Muscle layer of duodenum (tissue), 2 donors: Measurements from ENCODE around the gene OR4D9.

Source experiments
- H3K27ac ChIP-seq: one replicate; pipeline ENCODE4 v1.7.0; 2013; ENCODE audit warnings: mild to moderate bottlenecking, low read length
- H3K27me3 ChIP-seq: one replicate; pipeline ENCODE4 v1.7.0; 2013; ENCODE audit warnings: low read depth, mild to moderate bottlenecking, control low read depth, low read length
- H3K36me3 ChIP-seq, 2 donors: one replicate each; pipeline ENCODE4 v1.7.0; 2013; ENCODE audit warnings: low read length in 2 of 2, control low read depth in 1 of 2, mild to moderate bottlenecking in 1 of 2; ENCODE audit not compliant: insufficient read depth in 2 of 2, control insufficient read depth in 1 of 2
- H3K4me1 ChIP-seq, 2 donors: one replicate each; pipeline ENCODE4 v1.7.0; 2013; ENCODE audit warnings: low read length in 2 of 2, mild to moderate bottlenecking in 2 of 2, control low read depth in 1 of 2, moderate library complexity in 1 of 2; ENCODE audit not compliant: insufficient read depth in 2 of 2, control insufficient read depth in 1 of 2
- H3K4me3 ChIP-seq, 2 donors: one replicate each; pipeline ENCODE4 v1.7.0; 2013; ENCODE audit warnings: low read length in 2 of 2, low read depth in 1 of 2, mild to moderate bottlenecking in 1 of 2
- H3K9me3 ChIP-seq, 2 donors: one replicate each; pipeline ENCODE4 v1.7.0; 2013; ENCODE audit warnings: low read length in 2 of 2, control low read depth in 1 of 2, mild to moderate bottlenecking in 1 of 2; ENCODE audit not compliant: control insufficient read depth in 1 of 2
- donor health status: healthy.

Gene OR4D9

DNA sequence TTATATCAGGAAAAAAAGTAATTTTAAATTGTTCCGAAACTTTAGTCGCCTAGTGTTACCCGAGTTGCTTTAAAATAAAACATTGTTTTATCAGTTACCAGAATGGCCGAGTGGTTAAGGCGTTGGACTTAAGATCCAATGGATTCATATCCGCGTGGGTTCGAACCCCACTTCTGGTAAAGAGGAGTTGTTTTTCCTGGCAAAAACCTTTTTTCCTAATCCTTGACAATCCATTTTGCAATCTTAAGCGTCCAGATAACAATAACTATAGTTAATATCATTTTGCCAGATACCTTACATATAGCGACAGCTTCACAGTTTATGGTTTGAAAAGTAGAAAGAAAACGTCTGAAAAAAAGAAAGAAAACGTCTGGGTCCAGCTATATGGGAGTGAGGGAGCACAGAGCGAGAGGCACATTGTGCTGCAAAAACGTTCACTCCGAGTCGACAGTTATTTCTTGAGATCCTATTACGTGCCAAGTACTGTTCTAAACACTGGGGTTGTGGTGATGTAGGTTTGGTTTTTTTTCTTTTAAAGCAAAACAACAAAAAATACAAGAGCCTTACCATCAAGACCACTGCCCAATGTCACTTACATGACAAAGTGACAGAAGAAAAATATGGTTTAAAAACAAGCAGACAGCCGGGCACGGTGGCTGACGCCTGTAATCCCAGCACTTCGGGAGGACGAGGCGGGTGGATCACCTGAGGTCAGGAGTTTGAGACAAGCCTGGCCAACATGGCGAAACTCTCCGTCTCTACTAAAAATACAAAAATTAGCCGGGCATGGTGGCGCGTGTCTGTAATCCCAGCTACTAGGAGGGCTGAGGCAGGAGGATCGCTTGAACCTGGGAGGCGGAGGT lies 40.6 kb downstream of the OR4D9 start:
- Histone ChIP-seq H3K4me1 (no peaks in the 10 kb centered on the region), H3K27me3 (no peaks in the 10 kb centered on the region), H3K4me3 (peak overlapping the region; percentile 63 to 79), H3K9me3 (no peaks in the 10 kb centered on the region), H3K36me3 (no peaks in the 10 kb centered on the region), H3K27ac (peak overlapping the region; percentile 89)

GRCh38 chr11:59552844-59553243 lies 41.5 kb downstream of the OR4D9 start:
- no peaks in the 10 kb centered on the region for H3K9me3 ChIP-seq
- H3K27me3 ChIP-seq: no peaks in the 10 kb centered on the region
- no peaks in the 10 kb centered on the region for H3K4me1 ChIP-seq
- H3K27ac ChIP-seq: no peak overlapping the region
- H3K4me3 ChIP-seq: no peak overlapping the region
- no peaks in the 10 kb centered on the region for H3K36me3 ChIP-seq

GRCh38 chr11:59553323-59553722 lies 42.0 kb downstream of the OR4D9 start:
- H3K36me3 ChIP-seq: no peaks in the 10 kb centered on the region
- no peaks in the 10 kb centered on the region for H3K27me3 ChIP-seq
- H3K4me3 ChIP-seq: no peak overlapping the region
- H3K9me3 ChIP-seq: no peaks in the 10 kb centered on the region
- H3K27ac ChIP-seq: no peak overlapping the region
- no peaks in the 10 kb centered on the region for H3K4me1 ChIP-seq

DNA sequence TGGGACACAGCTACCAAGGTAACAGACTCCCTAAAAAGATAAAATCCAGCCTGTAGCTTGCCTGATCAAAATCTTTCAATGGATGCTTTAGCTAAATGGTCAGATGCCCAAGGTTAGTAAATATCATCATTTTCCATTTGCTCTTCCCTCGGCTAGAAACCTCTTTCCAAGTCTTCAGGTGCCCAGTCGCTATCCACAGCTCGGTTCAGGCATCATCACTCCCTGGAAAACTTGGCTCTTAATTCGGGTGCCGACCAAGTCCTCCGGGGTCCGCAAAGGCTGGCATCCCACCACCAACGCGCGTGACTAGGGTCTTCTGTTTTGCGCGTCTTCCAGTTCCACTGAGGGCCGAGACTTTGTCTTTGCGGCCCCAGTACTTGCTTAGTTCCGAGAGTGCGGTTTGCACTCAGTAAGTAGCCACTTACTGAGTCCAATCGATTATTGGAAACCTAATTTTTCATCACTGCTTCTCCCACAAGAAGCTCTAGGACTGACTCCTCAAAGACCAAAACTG lies 44.3 kb downstream of the OR4D9 start:
- Histone ChIP-seq H3K27me3 (no peaks in the 10 kb centered on the region), H3K4me1 (no peaks in the 10 kb centered on the region), H3K4me3 (peak overlapping the region; percentile 49 to 55), H3K9me3 (no peaks in the 10 kb centered on the region), H3K27ac (peak overlapping the region; percentile 60), H3K36me3 (no peaks in the 10 kb centered on the region)

GRCh38 chr11:59556115-59556916 lies 45.0 kb downstream of the OR4D9 start:
- H3K27me3 ChIP-seq: no peaks in the 10 kb centered on the region
- no peaks in the 10 kb centered on the region for H3K9me3 ChIP-seq
- H3K4me1 ChIP-seq: no peaks in the 10 kb centered on the region
- peak overlapping the region; percentile 60 for H3K27ac ChIP-seq
- H3K4me3 ChIP-seq: peak overlapping the region; percentile 49 to 55
- no peaks in the 10 kb centered on the region for H3K36me3 ChIP-seq

- Histone ChIP-seq H3K4me1 (no peaks in the 10 kb centered on the region), H3K27me3 (no peaks in the 10 kb centered on the region), H3K9me3 (no peaks in the 10 kb centered on the region), H3K27ac (no peak overlapping the region), H3K36me3 (no peaks in the 10 kb centered on the region), H3K4me3 (peak overlapping the region; percentile 2 to 55)
Observed at GRCh38 chr11:59556917-59557348, 45.6 kb downstream of the OR4D9 start.

DNA sequence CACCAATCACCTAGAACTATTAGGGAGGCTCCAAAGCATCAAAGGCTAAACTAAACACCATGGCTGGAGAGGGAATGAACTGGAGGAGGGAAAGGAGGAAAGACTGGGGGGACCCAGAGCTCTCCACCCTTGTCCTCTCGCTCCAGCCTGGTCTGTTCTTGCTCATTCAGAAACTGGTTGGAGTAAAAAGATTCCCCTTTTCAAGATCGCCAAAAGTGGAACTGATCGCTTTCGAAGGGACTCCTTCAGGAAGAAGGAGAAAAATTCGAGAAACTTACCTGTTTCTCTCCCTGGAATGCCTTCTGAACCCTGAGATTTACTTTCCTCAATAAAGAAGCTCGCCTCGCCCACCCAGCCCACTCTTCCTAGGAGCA lies 46.9 kb downstream of the OR4D9 start:
- H3K27ac ChIP-seq: no peak overlapping the region

DNA sequence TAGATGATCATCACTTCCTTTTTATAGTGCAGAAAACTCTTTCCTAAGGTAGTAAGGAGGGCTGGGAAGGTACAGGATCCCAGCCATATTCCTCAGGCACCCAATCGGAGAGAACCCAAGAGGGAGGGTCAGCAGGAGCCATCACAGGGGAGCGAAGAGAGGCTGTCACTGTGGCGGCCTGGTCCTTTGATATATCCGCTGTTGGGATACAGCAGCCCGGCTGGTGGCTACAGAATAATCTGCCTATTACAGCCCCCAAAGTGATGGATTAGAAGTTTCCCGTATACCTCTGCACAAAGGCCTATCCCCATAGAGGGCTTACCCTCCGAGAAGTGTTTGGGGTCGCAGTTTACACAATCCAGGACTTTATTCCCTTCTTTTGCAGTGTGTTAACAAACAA lies 48.5 kb downstream of the OR4D9 start:
- Histone ChIP-seq H3K36me3 (no peaks in the 10 kb centered on the region), H3K27me3 (no peaks in the 10 kb centered on the region), H3K4me3 (peak overlapping the region; percentile 74 to 100), H3K9me3 (no peaks in the 10 kb centered on the region), H3K27ac (no peak overlapping the region), H3K4me1 (no peaks in the 10 kb centered on the region)

More for the DNA sequence above, 46.9 kb downstream of the OR4D9 start:
- no peaks in the 10 kb centered on the region for H3K4me1 ChIP-seq
- H3K27me3 ChIP-seq: no peaks in the 10 kb centered on the region
- H3K36me3 ChIP-seq: no peaks in the 10 kb centered on the region
- H3K4me3 ChIP-seq: no peak overlapping the region
- H3K9me3 ChIP-seq: no peaks in the 10 kb centered on the region

DNA sequence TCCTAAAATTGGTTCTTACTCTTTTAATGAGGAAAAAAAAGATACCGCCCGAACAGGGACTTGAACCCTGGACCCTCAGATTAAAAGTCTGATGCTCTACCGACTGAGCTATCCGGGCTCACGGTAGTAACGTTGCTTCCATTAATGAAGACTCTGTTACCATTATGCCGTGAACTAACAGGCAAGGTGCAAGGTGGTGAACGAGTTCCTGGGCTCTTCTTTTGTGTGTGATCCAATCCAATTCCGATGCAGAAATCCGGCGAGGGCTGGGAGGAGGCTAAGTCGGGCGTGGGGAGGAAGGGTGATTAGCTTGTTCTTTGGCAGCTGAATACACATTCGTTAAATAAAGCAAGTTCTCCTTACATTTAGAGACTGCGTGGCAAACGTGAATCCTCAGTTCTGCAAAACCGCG lies 49.0 kb downstream of the OR4D9 start:
- Histone ChIP-seq H3K27me3 (no peaks in the 10 kb centered on the region), H3K4me1 (no peaks in the 10 kb centered on the region)

DNA sequence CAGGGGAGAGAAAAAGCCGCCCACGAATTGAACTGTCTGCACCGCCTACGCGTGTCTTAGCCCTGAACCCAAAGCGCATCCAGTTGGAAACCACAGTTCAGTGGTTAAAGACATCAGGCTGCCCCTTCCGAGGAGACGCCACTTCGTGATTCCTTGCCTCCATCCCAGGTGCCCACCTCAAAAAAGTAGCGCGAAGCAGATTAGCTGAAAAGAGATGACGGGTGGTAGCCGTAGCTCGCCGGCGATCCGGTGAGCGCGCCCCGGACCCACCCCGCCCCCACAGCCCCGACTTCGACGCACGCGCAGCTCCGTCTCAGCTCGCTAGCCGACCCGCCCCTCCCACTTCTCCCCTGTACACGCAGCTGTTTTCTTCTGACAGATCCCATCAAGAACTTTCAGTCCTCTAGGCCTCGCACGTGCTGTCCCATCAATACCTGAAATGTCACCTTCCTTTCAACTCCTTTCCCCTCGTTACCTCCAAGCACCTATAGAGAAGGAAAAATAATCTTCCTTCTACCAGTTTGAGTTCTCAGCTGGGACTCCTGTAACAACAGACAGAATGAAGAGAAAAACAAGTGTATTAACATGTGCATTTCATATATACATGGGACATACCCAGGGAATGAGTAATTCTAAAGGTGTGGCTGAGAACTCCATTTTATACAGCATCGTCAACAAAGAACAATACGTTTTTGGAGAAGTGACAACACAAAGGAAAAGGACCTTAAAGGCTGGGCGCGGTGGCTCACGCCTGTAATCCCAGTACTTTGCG lies 49.5 kb downstream of the OR4D9 start:
- H3K9me3 ChIP-seq: no peaks in the 10 kb centered on the region
- H3K27me3 ChIP-seq: no peaks in the 10 kb centered on the region
- H3K36me3 ChIP-seq: no peaks in the 10 kb centered on the region
- peak overlapping the region; percentile 74 to 100 for H3K4me3 ChIP-seq
- H3K4me1 ChIP-seq: peaks cover 0 to 3% of the 10 kb centered on the region in 2 donors
- H3K27ac ChIP-seq: peak overlapping the region; percentile 91

More for the DNA sequence above, 49.0 kb downstream of the OR4D9 start:
- H3K36me3 ChIP-seq: no peaks in the 10 kb centered on the region
- H3K27ac ChIP-seq: peak overlapping the region; percentile 91
- H3K9me3 ChIP-seq: no peaks in the 10 kb centered on the region
- peak overlapping the region; percentile 74 to 100 for H3K4me3 ChIP-seq

DNA sequence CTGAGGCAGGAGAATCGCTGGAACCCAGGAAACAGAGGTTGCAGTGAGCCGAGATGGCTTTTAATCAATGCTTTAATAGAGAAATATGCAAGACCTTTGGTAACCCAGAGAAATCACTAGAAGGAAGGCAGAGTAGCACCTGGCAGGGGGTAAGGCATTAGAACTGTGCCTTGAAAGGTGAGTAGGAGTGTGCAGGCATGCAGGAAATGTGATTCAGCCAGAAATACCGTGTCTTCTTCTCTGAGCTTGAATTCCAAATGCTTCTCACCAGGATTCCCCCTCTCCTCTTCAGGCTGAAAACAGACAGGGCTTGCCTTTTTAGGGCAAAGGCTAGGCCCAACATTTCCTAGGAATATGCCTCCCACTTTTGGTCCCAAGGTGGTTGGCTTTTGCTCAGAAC lies 51.0 kb downstream of the OR4D9 start:
- H3K4me1 ChIP-seq: peaks cover 0 to 3% of the 10 kb centered on the region in 2 donors
- no peak overlapping the region for H3K27ac ChIP-seq
- no peaks in the 10 kb centered on the region for H3K36me3 ChIP-seq
- H3K4me3 ChIP-seq: no peak overlapping the region
- no peaks in the 10 kb centered on the region for H3K9me3 ChIP-seq
- H3K27me3 ChIP-seq: no peaks in the 10 kb centered on the region
